Endothelial cell (in vitro differentiated cells): Measurements from ENCODE around the gene ADCY1. TPM values are rescaled to one million over a fixed set of nuclear protein-coding genes. Genes with fewer than 3 reads are reported as not detected.

ENCODE experiments used
- DNase-seq: peaks from one replicate; pipeline ENCODE4 v3.0.0; 2021; ENCODE audit warnings: low spot score
- H3K27ac Mint-ChIP-seq: one replicate; pipeline ENCODE4 v1.8.0; 2021; ENCODE audit warnings: mixed read lengths, inconsistent platforms; ENCODE audit not compliant: unreplicated experiment
- H3K27me3 Mint-ChIP-seq: one replicate; pipeline ENCODE4 v1.8.0; 2021; ENCODE audit warnings: mild to moderate bottlenecking, moderate library complexity, mixed read lengths, inconsistent platforms; ENCODE audit not compliant: unreplicated experiment
- H3K36me3 Mint-ChIP-seq: one replicate; pipeline ENCODE4 v1.8.0; 2021; ENCODE audit warnings: mild to moderate bottlenecking, low read depth, mixed read lengths, inconsistent platforms; ENCODE audit not compliant: unreplicated experiment
- H3K4me1 Mint-ChIP-seq: one replicate; pipeline ENCODE4 v1.8.0; 2021; ENCODE audit warnings: mild to moderate bottlenecking, mixed read lengths, inconsistent platforms; ENCODE audit not compliant: unreplicated experiment
- H3K4me3 Mint-ChIP-seq: one replicate; pipeline ENCODE4 v1.8.0; 2021; ENCODE audit warnings: mild to moderate bottlenecking, mixed read lengths, inconsistent platforms; ENCODE audit not compliant: unreplicated experiment
- H3K9me3 Mint-ChIP-seq: one replicate; pipeline ENCODE4 v1.8.0; 2021; ENCODE audit warnings: mixed read lengths, inconsistent platforms; ENCODE audit not compliant: unreplicated experiment
- CTCF ChIP-seq: fragments of 200-600 bp; sonication (generic); IDR thresholded peaks from one replicate; pipeline ENCODE4 v1.5.0; 2021; ENCODE audit warnings: antibody characterized with exemption; ENCODE audit not compliant: unreplicated experiment
- total RNA-seq: library from RNA; stranded (reverse); fragmentation: NEBNext Ultra II Directional; extraction: Animal tissue kit (Norgen Biotek cat#: 25700); gene quantifications from one replicate; pipeline ENCODE4 v1.2.1, GENCODE V29; 2021; ENCODE audit not compliant: unreplicated experiment

Gene ADCY1
- total RNA-seq, 1 donor from 2014 or later: 50.7 TPM

- Mint-ChIP-seq H3K27me3 (peaks cover 13% of the 10 kb centered on the region), H3K4me3 (no peak overlapping the region), H3K36me3 (peaks cover 4% of the 10 kb centered on the region), H3K4me1 (peaks cover 2% of the 10 kb centered on the region), H3K27ac (no peak overlapping the region), H3K9me3 (no peaks in the 10 kb centered on the region)
- no peak for TF ChIP-seq CTCF
- no peak for DNase-seq
These were observed 10.8 kb upstream of the ADCY1 start for GRCh38 chr7:45563401-45563800.

- H3K27me3 Mint-ChIP-seq: peaks cover 13% of the 10 kb centered on the region
- no peak for DNase-seq
- peaks cover 4% of the 10 kb centered on the region for H3K36me3 Mint-ChIP-seq
- H3K27ac Mint-ChIP-seq: no peak overlapping the region
- TF ChIP-seq CTCF: no peak
- peaks cover 2% of the 10 kb centered on the region for H3K4me1 Mint-ChIP-seq
- no peak overlapping the region for H3K4me3 Mint-ChIP-seq
- no peaks in the 10 kb centered on the region for H3K9me3 Mint-ChIP-seq
These were observed 10.2 kb upstream of the ADCY1 start for GRCh38 chr7:45563941-45564461.

- H3K4me3 Mint-ChIP-seq: no peak overlapping the region
- peaks cover 3% of the 10 kb centered on the region for H3K36me3 Mint-ChIP-seq
- no peaks in the 10 kb centered on the region for H3K9me3 Mint-ChIP-seq
- H3K27me3 Mint-ChIP-seq: peaks cover 12% of the 10 kb centered on the region
- H3K27ac Mint-ChIP-seq: no peak overlapping the region
- peaks cover 2% of the 10 kb centered on the region for H3K4me1 Mint-ChIP-seq
- TF ChIP-seq CTCF: no peak
- no peak for DNase-seq
These were observed 9.7 kb upstream of the ADCY1 start for GRCh38 chr7:45564485-45564884.

GRCh38 chr7:45564886-45565455 is 9.2 kb upstream of the ADCY1 start:
- Mint-ChIP-seq H3K9me3 (no peaks in the 10 kb centered on the region), H3K27ac (no peak overlapping the region), H3K4me3 (no peak overlapping the region), H3K27me3 (peaks cover 10% of the 10 kb centered on the region), H3K4me1 (peaks cover 2% of the 10 kb centered on the region), H3K36me3 (no peaks in the 10 kb centered on the region)
- no peak for TF ChIP-seq CTCF
- DNase-seq: no peak

- TF ChIP-seq CTCF: no peak
- H3K9me3 Mint-ChIP-seq: no peaks in the 10 kb centered on the region
- DNase-seq: no peak
- H3K27ac Mint-ChIP-seq: no peak overlapping the region
- no peak overlapping the region for H3K4me3 Mint-ChIP-seq
- peaks cover 9% of the 10 kb centered on the region for H3K27me3 Mint-ChIP-seq
- H3K36me3 Mint-ChIP-seq: no peaks in the 10 kb centered on the region
- H3K4me1 Mint-ChIP-seq: peaks cover 2% of the 10 kb centered on the region
These were observed 7.8 kb upstream of the ADCY1 start for GRCh38 chr7:45566386-45566785.
